Stimulated activated CD8-positive, alpha-beta memory T cell treated with anti-CD3 and anti-CD28 coated beads, Interleukin-12 subunit alpha, Interleukin-12 subunit beta, amount 100 ng/mL, for 4 hours (primary cell): ENCODE results near the gene NFATC1.
"Not testable (repeated sequence)": the region's sequence is repeated elsewhere in the genome, so short reads cannot be mapped to it uniquely, and the experiment has no call there.

ENCODE experiments used
- DNase-seq: peaks from one replicate; pipeline ENCODE4 v3.0.0-alpha.2; 2020; ENCODE audit warnings: low read depth

NFATC1 gene

GRCh38 chr18:79490626-79491041 is 94.9 kb downstream of the NFATC1 start:
- no peak for DNase-seq

- DNase-seq, result no peak
Measured at GRCh38 chr18:79491081-79491551, 95.4 kb downstream of the NFATC1 start.

- no peak for DNase-seq
Measured at GRCh38 chr18:79493211-79493800, 97.6 kb downstream of the NFATC1 start.

DNA sequence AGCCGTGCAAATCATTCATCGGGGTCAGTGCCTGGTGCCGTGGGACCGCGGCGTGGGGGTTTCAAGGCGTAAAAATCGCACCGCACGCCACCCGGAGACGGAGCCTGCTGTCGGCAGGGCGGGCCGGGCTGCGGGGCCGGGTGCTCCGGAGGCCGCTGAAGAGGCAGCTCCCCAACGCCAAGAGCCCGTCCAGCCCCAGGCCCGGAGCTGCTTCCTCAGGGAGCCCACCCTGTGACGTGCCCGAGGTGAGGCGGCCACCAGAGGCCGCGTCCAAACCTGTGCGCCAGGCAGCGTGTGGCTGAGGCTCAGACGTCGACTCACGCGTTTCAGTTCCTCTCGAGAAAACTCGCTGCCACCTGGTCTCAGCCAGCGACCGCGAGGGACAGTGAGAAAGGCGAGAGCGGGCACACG is 98.1 kb downstream of the NFATC1 start:
- DNase-seq, result no peak

DNA sequence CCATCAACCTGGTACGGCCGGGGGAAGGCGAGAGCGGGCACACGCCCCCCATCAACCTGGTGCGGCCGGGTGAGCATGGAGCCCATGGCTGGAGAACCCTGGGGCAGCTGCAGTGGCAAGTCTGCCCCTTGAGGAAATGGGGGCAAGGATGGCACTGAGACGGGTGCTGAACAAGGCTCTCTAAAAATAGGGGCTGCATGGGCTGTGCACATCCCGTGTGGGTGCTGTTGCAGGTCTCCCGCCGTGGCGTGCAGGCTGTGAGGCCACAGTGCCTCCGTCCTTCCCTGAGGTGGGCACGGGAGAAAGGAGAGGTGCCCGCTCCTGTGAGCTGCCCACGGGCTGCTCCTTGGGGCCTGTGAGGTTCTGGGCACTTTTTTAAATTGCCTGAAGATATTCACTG is 99.2 kb downstream of the NFATC1 start:
- DNase-seq, result no peak

GRCh38 chr18:79495591-79496071 is 99.9 kb downstream of the NFATC1 start:
- no peak for DNase-seq

GRCh38 chr18:79496237-79496977 is 100.7 kb downstream of the NFATC1 start:
- no peak for DNase-seq

DNA sequence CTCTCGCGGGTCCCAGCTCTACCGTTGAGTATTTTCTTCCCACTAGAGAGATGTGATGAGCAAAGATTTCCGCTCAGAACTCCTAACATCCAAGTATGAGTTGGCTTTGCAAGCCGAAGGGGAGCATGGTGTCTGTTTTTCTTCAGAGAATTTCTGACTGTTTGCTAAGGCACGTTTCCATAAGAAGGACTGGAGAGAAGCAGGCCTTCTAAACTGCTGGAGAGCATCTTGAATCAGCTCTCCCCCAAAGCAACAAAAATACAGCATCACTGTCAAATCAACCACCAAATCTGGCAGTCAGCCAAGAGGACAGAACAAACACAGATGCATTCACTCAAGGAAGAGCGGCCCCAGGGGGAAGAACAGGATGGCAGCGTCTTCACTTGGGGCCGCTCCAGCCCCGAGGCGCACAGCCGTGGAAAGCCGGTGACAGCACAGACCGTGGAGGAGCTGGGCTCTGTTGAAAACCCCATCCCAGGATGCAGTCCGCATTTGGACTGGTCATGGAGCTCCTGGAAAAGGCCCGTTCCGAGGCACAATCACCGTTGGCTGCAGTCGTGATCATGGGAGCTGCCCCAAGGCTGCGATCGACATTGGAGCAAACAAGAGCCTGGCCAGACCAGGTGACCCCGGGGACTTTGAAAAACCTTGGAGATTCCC is 101.4 kb downstream of the NFATC1 start:
- DNase-seq, result no peak

GRCh38 chr18:79497638-79498081 is 101.9 kb downstream of the NFATC1 start:
- no peak for DNase-seq

GRCh38 chr18:79498662-79499061 is 102.9 kb downstream of the NFATC1 start:
- DNase-seq, result no peak

GRCh38 chr18:79501006-79501405 is 105.3 kb downstream of the NFATC1 start:
- DNase-seq, result no peak

DNA sequence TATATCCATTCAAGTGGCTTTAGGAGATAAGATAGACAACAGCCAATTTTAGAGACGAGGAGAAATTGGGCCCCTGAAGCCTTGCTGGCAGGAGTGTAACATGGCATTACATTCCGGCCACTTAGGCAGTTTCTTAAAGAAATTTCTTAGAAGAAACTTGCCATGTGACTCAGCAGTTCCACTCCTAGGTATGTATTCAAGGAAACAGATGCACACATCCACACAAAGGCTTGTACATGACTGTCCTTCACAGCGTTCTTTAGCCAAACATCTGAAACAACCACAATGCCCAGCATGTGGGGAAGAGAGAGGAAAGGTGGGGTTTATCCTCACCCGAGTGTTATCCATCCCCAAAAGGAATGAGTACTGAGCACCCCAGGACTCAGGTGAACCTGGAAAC is 107.1 kb downstream of the NFATC1 start:
- no peak for DNase-seq

DNA sequence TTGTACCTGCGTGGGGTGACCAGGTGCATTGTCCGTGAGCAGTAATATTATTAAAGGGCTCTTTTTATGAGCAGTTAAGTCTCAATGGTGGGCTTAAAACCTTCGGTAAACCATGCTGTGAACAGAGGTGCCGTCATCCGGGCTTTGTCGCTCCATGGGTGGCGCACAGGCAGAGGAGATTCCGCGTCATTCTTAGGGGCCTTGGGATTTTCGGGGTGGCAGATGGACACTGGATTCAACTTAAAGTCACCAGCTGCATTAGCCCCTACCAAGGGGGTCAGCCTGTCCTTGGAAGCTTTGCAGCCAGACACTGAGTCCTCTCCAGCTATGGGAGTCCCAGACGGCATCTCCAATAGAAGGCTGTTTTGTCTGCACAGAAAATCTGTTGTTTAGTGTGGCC is 107.7 kb downstream of the NFATC1 start:
- no peak for DNase-seq

- DNase-seq, result no peak
Measured at GRCh38 chr18:79504034-79504433, 108.3 kb downstream of the NFATC1 start.

- DNase-seq, result not testable (repeated sequence)
Measured at GRCh38 chr18:79504495-79504894, 108.8 kb downstream of the NFATC1 start.

- not testable (repeated sequence) for DNase-seq
Measured at GRCh38 chr18:79505465-79505864, 109.7 kb downstream of the NFATC1 start.

DNA sequence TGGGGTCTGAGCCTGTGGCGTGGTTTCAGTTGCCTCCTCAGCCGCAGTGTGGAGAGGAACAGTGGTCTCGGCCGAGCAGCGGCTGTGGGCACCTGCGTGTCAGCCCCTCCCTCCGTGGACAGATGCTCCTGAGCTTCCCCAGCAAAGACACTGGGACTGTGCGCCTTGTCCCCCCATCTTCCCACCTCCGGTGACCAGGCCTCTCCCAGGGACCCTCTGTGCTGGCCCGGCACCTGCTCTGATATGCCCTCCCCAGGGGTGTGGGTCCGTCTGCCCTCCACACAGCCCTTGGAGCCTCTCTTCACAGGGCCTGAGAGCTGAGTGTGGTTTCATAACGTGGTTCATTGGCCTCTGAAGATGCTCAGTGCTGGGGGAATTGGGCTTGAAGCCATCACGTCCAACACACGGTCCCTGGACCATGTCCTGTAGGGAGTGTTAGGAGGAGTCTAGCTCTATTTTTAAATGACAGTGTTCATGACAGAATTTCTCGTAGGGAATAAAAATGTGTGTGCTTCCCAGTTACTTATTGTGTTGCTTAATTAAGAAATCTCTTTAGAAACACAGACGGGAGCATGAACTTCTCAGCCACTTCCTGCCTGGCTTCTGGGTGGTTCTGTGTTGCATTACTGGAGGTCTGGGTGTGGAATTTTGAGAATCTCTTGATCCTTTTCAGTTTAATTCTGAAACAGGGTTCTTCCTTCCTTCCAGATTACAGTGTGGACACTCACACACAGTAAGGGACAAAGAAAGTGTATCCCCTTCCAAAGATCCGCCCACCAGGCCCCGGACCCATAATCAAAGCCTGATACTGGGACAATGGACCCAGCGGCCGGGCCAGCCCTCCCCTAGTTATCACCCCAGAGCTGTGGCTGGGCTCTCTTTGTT is 110.7 kb downstream of the NFATC1 start:
- DNase-seq, result no peak

- no peak for DNase-seq
Measured at GRCh38 chr18:79507076-79507545, 111.4 kb downstream of the NFATC1 start.

DNA sequence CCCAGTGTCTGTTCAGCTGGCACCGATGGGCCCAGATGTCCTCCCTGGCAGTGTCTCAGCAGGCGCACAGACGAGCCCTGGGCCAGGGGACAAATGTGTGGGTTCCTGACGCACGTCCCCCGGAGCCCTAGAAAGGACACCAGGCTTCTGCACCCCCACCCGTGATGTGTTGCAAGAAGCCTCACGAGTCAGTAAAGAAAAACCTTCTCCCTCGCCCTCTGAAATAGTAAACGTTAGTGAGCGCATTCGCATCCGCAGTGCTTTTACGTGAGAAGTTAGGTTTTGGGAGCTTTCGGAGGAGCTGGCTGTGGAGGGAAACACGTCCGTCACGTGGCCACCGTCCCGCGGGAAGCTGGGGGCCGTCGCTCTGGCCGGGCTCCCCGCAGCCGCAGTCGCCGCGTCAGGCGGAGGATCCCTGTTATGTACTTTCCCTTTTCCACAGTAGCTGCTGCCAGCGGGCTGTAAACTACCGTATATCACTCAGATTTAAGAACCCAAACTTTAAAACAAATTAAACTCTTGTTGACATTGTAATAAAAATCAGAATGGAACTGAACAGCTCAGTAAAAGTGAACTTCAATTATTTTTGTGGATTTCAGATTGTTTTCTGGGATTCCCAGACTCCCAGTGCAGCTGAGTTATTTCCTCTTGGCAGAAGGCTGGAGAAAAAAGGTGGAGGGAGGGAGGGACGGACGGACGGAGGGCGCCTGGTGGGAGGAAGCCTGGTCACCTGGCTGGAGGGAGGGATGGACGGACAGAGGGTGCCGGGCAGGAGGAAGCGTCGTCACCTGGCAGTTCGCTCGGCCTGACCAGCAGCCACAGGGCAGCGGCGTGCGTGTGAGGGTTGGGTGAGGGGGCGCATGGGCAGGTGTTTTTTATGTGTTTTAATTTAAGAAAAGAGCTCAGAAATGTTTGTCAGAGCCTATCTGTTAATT is 112.1 kb downstream of the NFATC1 start:
- DNase-seq, result no peak
